Suprapubic skin (tissue), 3 donors: ENCODE data around the gene SNX27.

Experiments used
- CTCF ChIP-seq, 2 donors: fragments of 200-600 bp in 1 of 2; fragments of 450-650 bp in 1 of 2; sonication (generic) in 1 of 2; IDR thresholded peaks; one replicate each; pipeline ENCODE4 v1.5.1; 2016 to 2019; ENCODE audit warnings: antibody characterized with exemption in 2 of 2, mild to moderate bottlenecking in 1 of 2, moderate library complexity in 1 of 2
- EP300 ChIP-seq: sonication (generic); formaldehyde crosslinking; IDR thresholded peaks from one replicate; pipeline ENCODE4 v1.6.1; 2017; ENCODE audit warnings: antibody characterized with exemption
- POLR2A ChIP-seq, 2 donors: fragments of 450-650 bp; IDR thresholded peaks; one replicate each; pipeline ENCODE4 v1.6.1; 2017; ENCODE audit warnings: antibody characterized with exemption in 2 of 2, mild to moderate bottlenecking in 2 of 2, moderate library complexity in 2 of 2

GRCh38 chr1:151562661-151563060 is 49.2 kb upstream of the SNX27 start:
- TF ChIP-seq EP300 (no peak), CTCF (IDR thresholded peaks at IDR 0.05) (no peak), POLR2A (IDR thresholded peaks at IDR 0.05) (no peak)
